NCI-H2081 treated with DMSO at 0.1 percent for 48 hours (cell line): ENCODE data around the gene SKA3.

Experiments
- DNase-seq: peaks from one replicate; lab custom pipeline; 2025; lab: John Stamatoyannopoulos, UW

SKA3 gene

DNA sequence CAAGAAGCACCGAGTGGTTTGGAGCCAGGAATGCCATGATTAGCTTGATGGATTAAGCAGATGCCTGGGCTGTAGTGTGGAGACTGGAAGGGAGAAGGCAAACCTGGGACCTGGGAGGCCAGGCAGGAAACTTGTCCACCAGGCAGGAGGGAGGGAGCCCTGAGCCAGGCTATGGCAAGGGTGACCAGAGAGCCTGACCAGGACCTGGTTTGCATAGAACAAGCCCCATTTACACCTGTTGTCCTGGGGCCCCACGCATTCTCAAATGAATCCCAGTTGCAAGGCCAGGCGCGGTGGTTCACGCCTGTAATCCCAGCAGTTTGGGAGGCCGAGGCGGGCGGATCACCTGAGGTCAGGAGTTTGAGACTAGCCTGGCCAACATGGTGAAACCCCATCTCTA lies 64.8 kb downstream of the SKA3 start:
- no peak for DNase-seq

DNA sequence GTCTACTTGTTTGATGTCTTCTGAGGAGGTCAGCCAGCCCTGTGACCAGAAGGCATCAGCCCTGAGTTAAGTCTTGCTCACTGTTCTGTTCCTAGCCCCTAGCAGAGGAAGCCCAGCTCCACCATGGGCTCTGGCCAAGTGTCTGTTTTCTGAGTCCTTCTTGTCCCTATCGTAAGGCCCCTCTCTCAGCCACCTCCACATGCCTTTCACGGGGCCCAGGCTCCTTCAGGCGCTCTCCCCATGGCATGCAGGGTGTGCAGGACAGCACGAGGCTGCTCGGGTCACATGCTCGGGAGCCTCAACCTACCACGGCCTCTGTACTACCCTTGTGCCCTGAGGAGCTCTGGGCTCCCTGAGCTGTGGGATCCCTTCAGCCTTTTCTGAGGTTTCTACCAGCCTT lies 67.2 kb downstream of the SKA3 start:
- DNase-seq: no peak

DNA sequence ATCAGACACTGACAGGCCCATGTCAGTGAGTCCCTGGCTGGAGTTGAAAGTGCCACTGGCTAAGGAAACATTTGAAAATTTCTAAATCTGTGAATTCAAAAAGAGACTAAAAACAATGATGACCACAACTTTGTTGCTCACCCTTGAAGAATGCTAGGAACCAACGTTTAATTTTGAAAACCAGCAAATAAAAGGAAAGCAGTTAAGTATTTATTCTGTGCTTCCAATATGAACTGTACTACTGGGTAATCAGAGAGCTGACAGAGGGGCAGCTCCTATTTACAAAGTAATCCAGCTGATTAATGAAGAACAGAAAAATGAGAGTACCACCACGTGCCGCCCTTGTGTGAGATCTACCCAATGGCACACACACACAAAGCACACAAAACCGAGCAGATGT lies 70.3 kb downstream of the SKA3 start:
- DNase-seq: no peak

DNA sequence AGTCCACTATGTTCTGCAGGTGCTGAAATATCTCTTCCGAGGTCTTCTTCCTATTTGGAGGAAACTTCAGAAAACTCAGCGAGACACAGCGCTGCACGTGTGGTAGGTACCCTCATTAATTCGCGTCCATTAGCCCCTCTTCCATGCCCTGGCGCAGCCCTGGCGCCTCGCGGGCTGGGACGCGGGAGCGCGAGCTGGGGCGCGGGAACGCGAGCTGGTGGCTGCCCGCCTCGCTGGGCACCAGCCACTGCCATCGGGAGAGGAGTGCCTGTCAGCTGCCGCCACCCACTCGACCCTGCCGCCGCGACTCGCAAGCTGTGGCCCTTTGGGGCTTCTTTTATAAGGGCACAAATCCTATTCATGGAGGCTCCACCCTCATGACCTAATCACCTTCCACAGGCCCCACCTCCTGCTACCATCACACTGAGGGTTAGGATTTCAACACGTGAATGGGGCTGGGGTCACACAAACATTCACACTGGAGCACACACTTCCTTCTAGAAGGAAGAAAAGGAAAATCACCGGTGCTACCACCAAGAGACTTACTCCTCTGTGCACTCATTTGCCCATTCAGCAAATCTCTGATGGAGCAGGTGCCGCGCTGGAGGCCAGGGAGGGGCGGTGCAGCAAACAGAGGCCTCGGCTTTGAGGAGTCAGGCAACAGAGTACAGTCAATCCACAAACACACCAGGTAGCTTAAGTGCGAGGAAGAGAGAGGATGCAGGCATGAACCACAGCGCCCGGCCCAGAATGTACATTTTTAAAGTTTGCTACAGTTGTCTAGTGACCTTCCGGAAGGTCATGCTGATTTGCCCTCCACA lies 71.9 kb downstream of the SKA3 start:
- DNase-seq: no peak
